A549 treated with ZK216348 at 1 μM for 4 hours (cell line): ENCODE measurements around the gene ONECUT3. TPM values are rescaled to one million over a fixed set of nuclear protein-coding genes. Genes with fewer than 3 reads are reported as not detected.

Experiments used
- total RNA-seq: library from RNA; stranded (reverse); fragments of 200-300 nt; extraction: Qiagen RNA extraction; gene quantifications from 5 replicates; pipeline ENCODE4 v1.2.3, GENCODE V29; 2022; ENCODE audit warnings: low read depth

Gene ONECUT3
- total RNA-seq = not detected in 5 replicates

DNA sequence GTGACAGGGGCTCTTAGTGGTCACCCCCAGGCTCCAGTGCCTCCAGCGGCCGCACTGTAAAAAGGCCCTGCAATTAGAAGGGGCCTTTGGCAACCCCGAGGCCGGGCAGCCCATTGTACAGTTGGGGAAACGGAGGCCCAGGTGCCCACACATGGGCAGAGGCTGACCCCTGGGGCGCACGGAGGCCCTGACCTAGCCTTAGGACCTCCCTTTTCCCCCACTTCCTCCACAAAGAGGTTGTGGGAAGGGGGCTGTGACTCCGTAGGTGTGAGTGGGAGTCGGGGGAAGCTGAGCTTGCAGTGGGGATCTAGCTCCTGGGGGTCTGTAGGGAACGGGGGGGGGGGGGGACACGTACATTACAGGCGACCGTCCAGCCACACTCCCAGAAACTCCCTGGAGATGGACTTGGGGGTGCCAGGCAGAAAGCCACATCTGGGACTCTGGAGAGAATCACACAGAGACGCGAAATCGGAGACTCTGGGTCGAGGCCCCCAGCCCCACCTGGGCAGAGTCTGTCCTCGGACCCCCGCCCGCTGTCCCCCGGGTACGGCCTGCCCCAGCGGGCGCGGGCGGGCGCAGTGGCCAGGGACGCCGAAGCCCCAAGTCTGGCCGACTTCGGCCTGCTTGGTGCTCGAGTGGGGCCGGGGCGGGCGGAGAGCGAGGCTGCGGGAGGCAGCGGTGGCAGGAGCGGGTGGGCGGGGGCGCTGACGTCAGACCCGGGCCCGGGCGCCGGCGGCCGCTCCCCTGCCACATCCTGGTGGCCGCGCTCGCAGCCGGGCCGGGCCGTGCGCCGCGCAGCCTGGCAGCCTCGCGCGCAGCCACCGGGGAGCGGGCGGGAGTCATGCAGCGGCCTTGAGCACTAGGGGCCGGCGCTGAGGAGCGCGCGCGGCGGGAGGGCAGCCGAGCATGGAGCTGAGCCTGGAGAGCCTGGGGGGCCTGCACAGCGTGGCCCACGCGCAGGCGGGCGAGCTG lies at the start of gene ONECUT3:
TSS of gene ONECUT3 (plus strand) at position 750 of the 972 bp plus-strand sequence. CDS start at position 907, 157 bp downstream.

DNA sequence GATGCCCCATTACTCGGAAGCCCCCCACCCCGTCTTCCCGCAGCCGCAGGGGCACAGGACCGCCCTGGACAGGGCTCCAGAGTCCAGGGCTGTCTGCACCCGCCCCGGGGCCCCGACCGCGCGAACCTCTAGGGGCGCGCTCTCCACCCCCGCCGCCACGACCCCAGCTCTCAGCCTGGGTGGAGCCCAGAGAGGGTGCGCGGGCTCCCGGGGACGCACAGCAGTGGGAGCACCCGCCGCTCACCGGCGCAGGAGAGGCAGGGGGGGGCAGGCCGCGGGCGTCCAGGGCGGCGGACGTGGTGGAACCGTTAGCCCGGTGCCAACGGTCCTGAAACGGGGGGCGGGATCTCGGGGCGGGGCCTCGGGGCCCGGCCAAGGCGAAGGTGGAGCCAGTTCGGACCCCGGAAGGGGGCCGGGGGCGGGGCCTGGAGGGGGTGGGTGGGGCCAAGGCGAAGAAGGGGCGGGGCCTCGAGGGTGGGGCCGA lies 58.7 kb downstream of the ONECUT3 start, which contains the start of gene ATP8B3:
TSS of gene ATP8B3 (minus strand) at position 335 of the 484 bp plus-strand sequence. CDS start 540 bp downstream, outside the sequence.

Other genes starting within 250 kb of the ONECUT3 start
- gene ADAMTSL5, start 240.5 kb upstream of the ONECUT3 start, total RNA-seq = 2.0 to 4.1 TPM (median 2.7 TPM) in 5 replicates
- gene PLK5, start 229.4 kb upstream of the ONECUT3 start, total RNA-seq = not detected in 5 replicates
- gene MEX3D, start 185.2 kb upstream of the ONECUT3 start, total RNA-seq = 5.3 to 15.2 TPM (median 11.9 TPM) in 5 replicates
- gene MBD3, start 160.6 kb upstream of the ONECUT3 start, total RNA-seq = 21.7 to 53.2 TPM (median 50.0 TPM) in 5 replicates
- gene UQCR11, start 148.0 kb upstream of the ONECUT3 start, total RNA-seq = 110 to 173 TPM (median 133 TPM) in 5 replicates
- 41.1 to 82.2 TPM (median 74.6 TPM) in 5 replicates for gene TCF3, start 100.9 kb upstream of the ONECUT3 start, total RNA-seq
- gene ATP8B3, start 58.8 kb downstream of the ONECUT3 start, total RNA-seq = 2.1 to 3.3 TPM (median 2.4 TPM) in 5 replicates
- gene REXO1, start 95.0 kb downstream of the ONECUT3 start, total RNA-seq = 15.8 to 23.8 TPM (median 20.9 TPM) in 5 replicates
- 11.6 to 34.9 TPM (median 29.3 TPM) in 5 replicates for gene KLF16, start 110.1 kb downstream of the ONECUT3 start, total RNA-seq
- gene ABHD17A, start 132.0 kb downstream of the ONECUT3 start, total RNA-seq = 12.2 to 41.4 TPM (median 39.7 TPM) in 5 replicates
- 1.4 to 7.2 TPM (median 5.7 TPM) in 5 replicates for gene ADAT3, start 151.9 kb downstream of the ONECUT3 start, total RNA-seq
- gene SCAMP4, start 151.9 kb downstream of the ONECUT3 start, total RNA-seq = 49.1 to 58.8 TPM (median 57.5 TPM) in 5 replicates
- 33.5 to 54.5 TPM (median 49.4 TPM) in 5 replicates for gene CSNK1G2, start 187.7 kb downstream of the ONECUT3 start, total RNA-seq